Measurements from ENCODE around the gene INSM2. TPM values are rescaled to one million over a fixed set of nuclear protein-coding genes. Genes with fewer than 3 reads are reported as not detected.

Gene INSM2
- total and polyA plus RNA-seq, 2 of the 13 experiments (the other 11 are each of a cell fraction or from before 2014, with no cell fraction given) = not detected

DNA sequence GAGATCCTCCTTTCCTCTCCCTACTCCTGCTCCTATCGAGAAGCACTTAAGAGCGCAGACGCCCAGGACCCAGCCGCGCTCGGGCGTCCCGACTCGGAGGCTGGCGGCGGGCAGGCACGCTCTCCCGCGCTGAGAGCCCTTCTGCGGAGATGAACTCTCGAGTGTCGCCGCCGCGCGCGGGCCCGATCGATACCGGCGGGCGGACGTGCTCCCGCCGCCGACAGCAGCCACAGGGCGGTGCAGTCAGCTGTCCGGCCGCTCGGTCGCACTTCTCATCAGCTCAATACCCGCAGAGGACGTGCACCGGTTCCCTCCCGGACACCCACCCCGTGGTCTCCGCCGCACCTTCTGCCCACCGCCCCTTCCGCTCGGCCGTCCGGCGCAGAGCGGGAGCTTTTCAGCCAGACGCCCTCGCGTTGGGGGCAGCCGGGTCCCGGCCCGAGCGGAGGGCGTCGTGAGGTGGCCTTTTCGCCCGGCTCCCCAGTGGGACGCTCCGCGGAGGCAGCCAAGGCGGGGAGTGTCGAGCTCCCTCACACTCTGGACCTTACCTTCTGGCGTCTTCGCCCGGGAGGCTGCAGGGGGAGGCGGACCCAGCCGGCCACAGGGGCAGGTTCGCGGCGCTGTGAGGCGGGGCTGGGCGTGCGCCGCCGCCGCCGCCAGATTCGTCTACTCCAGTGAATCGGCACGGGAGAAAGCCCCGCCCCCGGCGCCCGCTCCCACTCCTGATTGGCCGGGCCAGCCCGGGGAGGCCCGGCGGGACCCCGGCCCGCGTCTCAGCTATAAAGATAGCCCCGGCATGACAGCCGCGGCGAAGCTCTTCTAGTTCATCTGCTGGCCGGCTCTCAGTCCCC, at the start of gene INSM2 (continued):
- TF ChIP-seq ZNF543 (CRISPR knock-in tag; IDR thresholded peaks at IDR 0.05) = peak; percentile 93
- TF ChIP-seq RFX1 (IDR thresholded peaks at IDR 0.05) = no peak
- no peak for TF ChIP-seq ZNF75D (CRISPR knock-in tag; IDR thresholded peaks at IDR 0.05; ENCODE audit: borderline replicate concordance)
- no peak for TF ChIP-seq SRSF4 (IDR thresholded peaks at IDR 0.05; ENCODE audit: low read depth, low read length, poor library complexity, severe bottlenecking)
- 0 out of 2 replicates have a peak, but pooled peaks have one; percentile 86 for TF ChIP-seq ZFP37 (CRISPR knock-in tag; IDR thresholded peaks at IDR 0.05; ENCODE audit: borderline replicate concordance)
- peak; percentile 62; the same call in 1 of the 2 replicates for TF ChIP-seq ZSCAN31 (CRISPR knock-in tag; IDR thresholded peaks at IDR 0.05; ENCODE audit: low read depth)
- TF ChIP-seq, protein P1, sequence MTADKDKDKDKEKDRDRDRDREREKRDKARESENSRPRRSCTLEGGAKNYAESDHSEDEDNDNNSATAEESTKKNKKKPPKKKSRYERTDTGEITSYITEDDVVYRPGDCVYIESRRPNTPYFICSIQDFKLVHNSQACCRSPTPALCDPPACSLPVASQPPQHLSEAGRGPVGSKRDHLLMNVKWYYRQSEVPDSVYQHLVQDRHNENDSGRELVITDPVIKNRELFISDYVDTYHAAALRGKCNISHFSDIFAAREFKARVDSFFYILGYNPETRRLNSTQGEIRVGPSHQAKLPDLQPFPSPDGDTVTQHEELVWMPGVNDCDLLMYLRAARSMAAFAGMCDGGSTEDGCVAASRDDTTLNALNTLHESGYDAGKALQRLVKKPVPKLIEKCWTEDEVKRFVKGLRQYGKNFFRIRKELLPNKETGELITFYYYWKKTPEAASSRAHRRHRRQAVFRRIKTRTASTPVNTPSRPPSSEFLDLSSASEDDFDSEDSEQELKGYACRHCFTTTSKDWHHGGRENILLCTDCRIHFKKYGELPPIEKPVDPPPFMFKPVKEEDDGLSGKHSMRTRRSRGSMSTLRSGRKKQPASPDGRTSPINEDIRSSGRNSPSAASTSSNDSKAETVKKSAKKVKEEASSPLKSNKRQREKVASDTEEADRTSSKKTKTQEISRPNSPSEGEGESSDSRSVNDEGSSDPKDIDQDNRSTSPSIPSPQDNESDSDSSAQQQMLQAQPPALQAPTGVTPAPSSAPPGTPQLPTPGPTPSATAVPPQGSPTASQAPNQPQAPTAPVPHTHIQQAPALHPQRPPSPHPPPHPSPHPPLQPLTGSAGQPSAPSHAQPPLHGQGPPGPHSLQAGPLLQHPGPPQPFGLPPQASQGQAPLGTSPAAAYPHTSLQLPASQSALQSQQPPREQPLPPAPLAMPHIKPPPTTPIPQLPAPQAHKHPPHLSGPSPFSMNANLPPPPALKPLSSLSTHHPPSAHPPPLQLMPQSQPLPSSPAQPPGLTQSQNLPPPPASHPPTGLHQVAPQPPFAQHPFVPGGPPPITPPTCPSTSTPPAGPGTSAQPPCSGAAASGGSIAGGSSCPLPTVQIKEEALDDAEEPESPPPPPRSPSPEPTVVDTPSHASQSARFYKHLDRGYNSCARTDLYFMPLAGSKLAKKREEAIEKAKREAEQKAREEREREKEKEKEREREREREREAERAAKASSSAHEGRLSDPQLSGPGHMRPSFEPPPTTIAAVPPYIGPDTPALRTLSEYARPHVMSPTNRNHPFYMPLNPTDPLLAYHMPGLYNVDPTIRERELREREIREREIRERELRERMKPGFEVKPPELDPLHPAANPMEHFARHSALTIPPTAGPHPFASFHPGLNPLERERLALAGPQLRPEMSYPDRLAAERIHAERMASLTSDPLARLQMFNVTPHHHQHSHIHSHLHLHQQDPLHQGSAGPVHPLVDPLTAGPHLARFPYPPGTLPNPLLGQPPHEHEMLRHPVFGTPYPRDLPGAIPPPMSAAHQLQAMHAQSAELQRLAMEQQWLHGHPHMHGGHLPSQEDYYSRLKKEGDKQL (CRISPR knock-in tag; IDR thresholded peaks at IDR 0.05; ENCODE audit: low read depth) = no peak
- no peak for TF ChIP-seq LCORL (IDR thresholded peaks at IDR 0.05)
- TF ChIP-seq LCORL (CRISPR knock-in tag; IDR thresholded peaks at IDR 0.05) = peak; percentile 44; the same call in 1 of the 2 replicates
- TF ChIP-seq, protein P2, sequence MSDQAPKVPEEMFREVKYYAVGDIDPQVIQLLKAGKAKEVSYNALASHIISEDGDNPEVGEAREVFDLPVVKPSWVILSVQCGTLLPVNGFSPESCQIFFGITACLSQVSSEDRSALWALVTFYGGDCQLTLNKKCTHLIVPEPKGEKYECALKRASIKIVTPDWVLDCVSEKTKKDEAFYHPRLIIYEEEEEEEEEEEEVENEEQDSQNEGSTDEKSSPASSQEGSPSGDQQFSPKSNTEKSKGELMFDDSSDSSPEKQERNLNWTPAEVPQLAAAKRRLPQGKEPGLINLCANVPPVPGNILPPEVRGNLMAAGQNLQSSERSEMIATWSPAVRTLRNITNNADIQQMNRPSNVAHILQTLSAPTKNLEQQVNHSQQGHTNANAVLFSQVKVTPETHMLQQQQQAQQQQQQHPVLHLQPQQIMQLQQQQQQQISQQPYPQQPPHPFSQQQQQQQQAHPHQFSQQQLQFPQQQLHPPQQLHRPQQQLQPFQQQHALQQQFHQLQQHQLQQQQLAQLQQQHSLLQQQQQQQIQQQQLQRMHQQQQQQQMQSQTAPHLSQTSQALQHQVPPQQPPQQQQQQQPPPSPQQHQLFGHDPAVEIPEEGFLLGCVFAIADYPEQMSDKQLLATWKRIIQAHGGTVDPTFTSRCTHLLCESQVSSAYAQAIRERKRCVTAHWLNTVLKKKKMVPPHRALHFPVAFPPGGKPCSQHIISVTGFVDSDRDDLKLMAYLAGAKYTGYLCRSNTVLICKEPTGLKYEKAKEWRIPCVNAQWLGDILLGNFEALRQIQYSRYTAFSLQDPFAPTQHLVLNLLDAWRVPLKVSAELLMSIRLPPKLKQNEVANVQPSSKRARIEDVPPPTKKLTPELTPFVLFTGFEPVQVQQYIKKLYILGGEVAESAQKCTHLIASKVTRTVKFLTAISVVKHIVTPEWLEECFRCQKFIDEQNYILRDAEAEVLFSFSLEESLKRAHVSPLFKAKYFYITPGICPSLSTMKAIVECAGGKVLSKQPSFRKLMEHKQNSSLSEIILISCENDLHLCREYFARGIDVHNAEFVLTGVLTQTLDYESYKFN (CRISPR knock-in tag; conservative IDR thresholded peaks at IDR 0.05) = peak; percentile 55
- TF ChIP-seq ZNF883 (CRISPR knock-in tag; IDR thresholded peaks at IDR 0.05; ENCODE audit: not compliant biosample characterization) = peak; percentile 7
- no peak for TF ChIP-seq MBD4 (IDR thresholded peaks at IDR 0.05; ENCODE audit: borderline replicate concordance, low read length)
- no peak for TF ChIP-seq ZNF33A (CRISPR knock-in tag; IDR thresholded peaks at IDR 0.05; ENCODE audit: borderline replicate concordance)
- TF ChIP-seq HMG20A (CRISPR knock-in tag; IDR thresholded peaks at IDR 0.05; ENCODE audit: borderline replicate concordance) = no peak
- TF ChIP-seq, protein P3, sequence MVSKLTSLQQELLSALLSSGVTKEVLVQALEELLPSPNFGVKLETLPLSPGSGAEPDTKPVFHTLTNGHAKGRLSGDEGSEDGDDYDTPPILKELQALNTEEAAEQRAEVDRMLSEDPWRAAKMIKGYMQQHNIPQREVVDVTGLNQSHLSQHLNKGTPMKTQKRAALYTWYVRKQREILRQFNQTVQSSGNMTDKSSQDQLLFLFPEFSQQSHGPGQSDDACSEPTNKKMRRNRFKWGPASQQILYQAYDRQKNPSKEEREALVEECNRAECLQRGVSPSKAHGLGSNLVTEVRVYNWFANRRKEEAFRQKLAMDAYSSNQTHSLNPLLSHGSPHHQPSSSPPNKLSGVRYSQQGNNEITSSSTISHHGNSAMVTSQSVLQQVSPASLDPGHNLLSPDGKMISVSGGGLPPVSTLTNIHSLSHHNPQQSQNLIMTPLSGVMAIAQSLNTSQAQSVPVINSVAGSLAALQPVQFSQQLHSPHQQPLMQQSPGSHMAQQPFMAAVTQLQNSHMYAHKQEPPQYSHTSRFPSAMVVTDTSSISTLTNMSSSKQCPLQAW (CRISPR knock-in tag; IDR thresholded peaks at IDR 0.05) = peak; percentile 53; the same call in 1 of the 2 replicates
- TF ChIP-seq, protein P4, sequence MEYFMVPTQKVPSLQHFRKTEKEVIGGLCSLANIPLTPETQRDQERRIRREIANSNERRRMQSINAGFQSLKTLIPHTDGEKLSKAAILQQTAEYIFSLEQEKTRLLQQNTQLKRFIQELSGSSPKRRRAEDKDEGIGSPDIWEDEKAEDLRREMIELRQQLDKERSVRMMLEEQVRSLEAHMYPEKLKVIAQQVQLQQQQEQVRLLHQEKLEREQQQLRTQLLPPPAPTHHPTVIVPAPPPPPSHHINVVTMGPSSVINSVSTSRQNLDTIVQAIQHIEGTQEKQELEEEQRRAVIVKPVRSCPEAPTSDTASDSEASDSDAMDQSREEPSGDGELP (IDR thresholded peaks at IDR 0.05; ENCODE audit: borderline replicate concordance, low read depth) = peak; percentile 82; the same call in 1 of the 2 replicates
- TF ChIP-seq ZNF331 (CRISPR knock-in tag; IDR thresholded peaks at IDR 0.05) = peak; percentile 48; the same call in 1 of the 2 replicates

Data from HepG2 (cell line).